Central memory CD8-positive, alpha-beta T cell (primary cell): ENCODE results near the gene CCDC192.

ENCODE experiments used
- ATAC-seq: fragments of 150-1000 bp; cut with Tn5 transposase; replicated peaks from 2 replicates; pipeline ENCODE4 v1.10.0; 2022; ENCODE audit warnings: mild to moderate bottlenecking, moderate FRiP score, moderate number of reproducible peaks; ENCODE audit not compliant: poor library complexity, severe bottlenecking; ENCODE audit errors: extremely low read depth
- DNase-seq, 2 donors: peaks; one replicate each; pipeline ENCODE4 v3.0.0; 2021; ENCODE audit warnings: low spot score in 2 of 2
- H3K27ac Mint-ChIP-seq: one replicate; pipeline ENCODE4 v1.8.0; 2022; ENCODE audit warnings: low read depth, mild to moderate bottlenecking, moderate library complexity, mixed read lengths
- H3K27me3 Mint-ChIP-seq: one replicate; pipeline ENCODE4 v1.8.0; 2022; ENCODE audit warnings: mixed read lengths
- H3K36me3 Mint-ChIP-seq: one replicate; pipeline ENCODE4 v1.8.0; 2022; ENCODE audit warnings: mild to moderate bottlenecking, moderate library complexity, mixed read lengths; ENCODE audit not compliant: insufficient read depth
- H3K4me1 Mint-ChIP-seq: one replicate; pipeline ENCODE4 v1.8.0; 2022; ENCODE audit warnings: mixed read lengths
- H3K4me3 Mint-ChIP-seq: one replicate; pipeline ENCODE4 v1.8.0; 2022; ENCODE audit warnings: mild to moderate bottlenecking, moderate library complexity, mixed read lengths
- H3K9me3 Mint-ChIP-seq: one replicate; pipeline ENCODE4 v1.8.0; 2022; ENCODE audit warnings: mixed read lengths

The CCDC192 gene

DNA sequence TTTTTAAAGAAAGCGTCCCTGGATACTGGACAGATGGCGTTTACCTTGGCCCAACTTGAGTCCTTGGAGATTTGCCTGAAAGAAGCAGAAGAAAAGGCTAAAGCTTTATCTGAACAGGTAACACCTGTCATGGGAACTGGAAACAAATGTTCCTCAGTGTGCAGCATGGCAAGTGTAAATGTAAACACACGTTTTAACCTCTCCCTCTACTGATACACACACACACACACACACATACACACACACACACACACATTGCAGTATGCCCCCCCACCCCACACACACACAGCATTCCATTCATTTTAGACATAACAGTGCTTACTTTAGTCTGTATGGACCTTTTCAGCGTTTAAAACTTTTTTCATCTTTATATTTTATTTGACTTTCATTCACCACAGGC, 51.1 kb downstream of the CCDC192 start:
- DNase-seq = no peak
- ATAC-seq = no peak
- Mint-ChIP-seq H3K9me3 (no peaks in the 10 kb centered on the region), H3K27ac (no peak overlapping the region), H3K27me3 (no peaks in the 10 kb centered on the region), H3K36me3 (no peaks in the 10 kb centered on the region), H3K4me1 (no peaks in the 10 kb centered on the region), H3K4me3 (no peak overlapping the region)

DNA sequence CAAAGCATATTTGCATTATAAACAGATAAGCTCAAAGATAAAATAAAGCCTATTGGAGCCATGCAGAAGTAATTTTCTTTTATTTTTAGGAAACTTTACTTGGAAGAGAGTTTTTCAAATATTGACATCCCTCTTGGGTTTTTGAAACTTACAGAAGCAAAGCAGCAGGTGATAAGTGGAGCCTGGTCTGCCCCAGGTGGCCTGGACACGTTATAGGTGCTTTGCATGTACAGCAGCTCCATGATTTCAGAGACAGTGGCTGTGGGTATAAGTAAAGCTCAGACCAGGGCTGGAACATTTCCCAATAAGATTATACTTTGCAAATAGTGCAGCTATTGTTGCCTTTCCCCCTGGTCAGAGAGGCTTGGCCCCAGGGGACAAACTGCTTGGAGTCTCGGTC, 51.5 kb downstream of the CCDC192 start:
- Mint-ChIP-seq H3K36me3 (no peaks in the 10 kb centered on the region), H3K27me3 (no peaks in the 10 kb centered on the region), H3K27ac (no peak overlapping the region), H3K9me3 (no peaks in the 10 kb centered on the region), H3K4me3 (no peak overlapping the region), H3K4me1 (no peaks in the 10 kb centered on the region)
- ATAC-seq (no peak), DNase-seq (no peak)

GRCh38 chr5:127757576-127757975, 54.4 kb downstream of the CCDC192 start:
- H3K36me3 Mint-ChIP-seq = no peaks in the 10 kb centered on the region
- DNase-seq = no peak
- H3K27me3 Mint-ChIP-seq = no peaks in the 10 kb centered on the region
- ATAC-seq = no peak
- no peaks in the 10 kb centered on the region for H3K9me3 Mint-ChIP-seq
- H3K27ac Mint-ChIP-seq = no peak overlapping the region
- no peaks in the 10 kb centered on the region for H3K4me1 Mint-ChIP-seq
- H3K4me3 Mint-ChIP-seq = no peak overlapping the region

- ATAC-seq = no peak
- H3K4me1 Mint-ChIP-seq = no peaks in the 10 kb centered on the region
- H3K4me3 Mint-ChIP-seq = no peak overlapping the region
Observed at GRCh38 chr5:127758766-127759283, 55.6 kb downstream of the CCDC192 start.

GRCh38 chr5:127761869-127762268, 58.7 kb downstream of the CCDC192 start:
- Mint-ChIP-seq H3K9me3 (no peaks in the 10 kb centered on the region), H3K4me1 (no peaks in the 10 kb centered on the region), H3K27ac (no peak overlapping the region), H3K27me3 (peaks cover 8% of the 10 kb centered on the region), H3K4me3 (no peak overlapping the region), H3K36me3 (no peaks in the 10 kb centered on the region)
- DNase-seq = no peak
- ATAC-seq = no peak

More at GRCh38 chr5:127758766-127759283, 55.6 kb downstream of the CCDC192 start:
- Mint-ChIP-seq H3K27me3 (no peaks in the 10 kb centered on the region), H3K9me3 (no peaks in the 10 kb centered on the region), H3K27ac (no peak overlapping the region), H3K36me3 (no peaks in the 10 kb centered on the region)
- DNase-seq = no peak

GRCh38 chr5:127762412-127762811, 59.2 kb downstream of the CCDC192 start:
- Mint-ChIP-seq H3K4me3 (no peak overlapping the region), H3K36me3 (no peaks in the 10 kb centered on the region), H3K4me1 (no peaks in the 10 kb centered on the region), H3K27me3 (peaks cover 10% of the 10 kb centered on the region), H3K27ac (no peak overlapping the region), H3K9me3 (no peaks in the 10 kb centered on the region)
- no peak for ATAC-seq
- DNase-seq = no peak

DNA sequence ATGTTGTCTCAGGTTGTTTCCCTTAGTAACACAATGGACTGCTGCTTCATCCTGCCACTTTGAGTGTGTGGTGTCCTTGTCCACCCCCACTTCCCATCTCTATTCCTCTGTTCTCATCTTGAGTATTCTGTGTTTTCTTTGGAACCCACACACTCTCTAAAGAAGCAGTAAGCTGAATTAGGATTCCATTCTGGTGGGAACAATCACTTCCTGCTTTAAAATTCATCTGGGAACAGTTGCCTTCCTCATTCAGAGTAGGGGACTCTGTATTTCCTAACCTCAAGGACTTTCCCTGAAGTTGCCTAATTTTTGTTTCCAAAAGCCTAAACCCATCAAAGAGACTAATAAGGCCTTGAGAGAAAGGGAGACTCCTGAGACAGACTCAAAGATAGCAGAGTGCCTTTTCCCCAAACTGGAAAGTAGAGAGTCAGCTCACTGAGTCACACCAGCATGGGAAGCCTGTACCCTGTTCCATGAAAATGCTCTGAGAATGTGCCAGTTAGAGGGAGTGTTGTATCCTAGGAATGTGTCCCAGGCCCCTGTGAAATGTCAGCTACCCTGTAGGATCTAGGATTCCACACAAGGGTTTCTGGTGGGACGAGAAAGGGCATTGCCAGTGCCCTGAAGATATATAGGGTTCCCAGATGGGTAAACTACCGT, 63.6 kb downstream of the CCDC192 start:
- Mint-ChIP-seq H3K27me3 (peaks cover 33% of the 10 kb centered on the region), H3K4me3 (no peak overlapping the region), H3K36me3 (no peaks in the 10 kb centered on the region), H3K4me1 (no peaks in the 10 kb centered on the region), H3K27ac (no peak overlapping the region), H3K9me3 (no peaks in the 10 kb centered on the region)
- DNase-seq (no peak), ATAC-seq (no peak)

DNA sequence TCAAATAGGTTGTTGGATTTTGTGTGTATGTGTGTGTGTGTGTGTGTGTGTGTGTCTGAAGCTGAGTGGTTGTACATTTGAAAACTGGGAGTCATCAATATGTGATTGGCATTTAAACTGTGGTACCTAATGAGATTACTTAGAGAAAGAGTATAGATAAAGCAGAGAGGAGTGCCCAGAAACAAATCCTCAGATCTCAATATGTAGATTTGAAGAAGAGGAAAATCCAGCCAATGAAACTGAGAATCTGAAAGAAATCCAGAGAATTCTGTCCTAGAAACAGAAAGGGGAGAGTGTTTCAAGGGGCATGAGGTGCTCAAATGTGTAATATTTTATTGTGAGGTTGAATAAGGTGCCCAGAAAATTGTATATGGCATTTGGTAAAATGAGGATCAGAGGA, 66.2 kb downstream of the CCDC192 start:
- Mint-ChIP-seq H3K4me1 (no peaks in the 10 kb centered on the region), H3K27ac (no peak overlapping the region), H3K9me3 (no peaks in the 10 kb centered on the region), H3K27me3 (peaks cover 33% of the 10 kb centered on the region), H3K4me3 (no peak overlapping the region), H3K36me3 (no peaks in the 10 kb centered on the region)
- DNase-seq (no peak), ATAC-seq (no peak)

GRCh38 chr5:127770272-127770671, 67.1 kb downstream of the CCDC192 start:
- no peaks in the 10 kb centered on the region for H3K36me3 Mint-ChIP-seq
- DNase-seq (no peak), ATAC-seq (no peak)
- no peaks in the 10 kb centered on the region for H3K4me1 Mint-ChIP-seq
- peaks cover 33% of the 10 kb centered on the region for H3K27me3 Mint-ChIP-seq
- no peak overlapping the region for H3K4me3 Mint-ChIP-seq
- no peaks in the 10 kb centered on the region for H3K9me3 Mint-ChIP-seq
- no peak overlapping the region for H3K27ac Mint-ChIP-seq

DNA sequence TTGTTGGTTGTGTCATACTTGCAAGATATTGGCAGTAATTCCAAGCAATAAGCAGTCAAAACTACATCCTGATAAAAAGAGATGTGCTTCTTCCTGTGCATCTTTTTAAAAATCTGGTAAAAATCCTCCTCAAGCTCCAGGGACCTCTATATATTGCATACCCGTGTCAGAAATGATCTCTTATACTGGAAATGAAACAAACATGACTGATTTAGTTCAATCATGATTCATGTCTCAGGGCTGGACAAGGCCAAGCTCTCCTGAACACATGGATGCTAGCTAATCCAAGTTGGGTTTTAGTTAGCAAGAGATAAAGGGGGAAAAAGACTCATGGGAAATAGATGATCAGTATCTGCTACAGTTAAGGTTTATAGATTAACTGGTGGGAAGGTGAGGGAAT, 69.3 kb downstream of the CCDC192 start:
- Mint-ChIP-seq H3K9me3 (no peaks in the 10 kb centered on the region), H3K27me3 (peaks cover 23% of the 10 kb centered on the region), H3K36me3 (no peaks in the 10 kb centered on the region), H3K4me3 (no peak overlapping the region), H3K27ac (no peak overlapping the region), H3K4me1 (no peaks in the 10 kb centered on the region)
- DNase-seq (no peak), ATAC-seq (no peak)

DNA sequence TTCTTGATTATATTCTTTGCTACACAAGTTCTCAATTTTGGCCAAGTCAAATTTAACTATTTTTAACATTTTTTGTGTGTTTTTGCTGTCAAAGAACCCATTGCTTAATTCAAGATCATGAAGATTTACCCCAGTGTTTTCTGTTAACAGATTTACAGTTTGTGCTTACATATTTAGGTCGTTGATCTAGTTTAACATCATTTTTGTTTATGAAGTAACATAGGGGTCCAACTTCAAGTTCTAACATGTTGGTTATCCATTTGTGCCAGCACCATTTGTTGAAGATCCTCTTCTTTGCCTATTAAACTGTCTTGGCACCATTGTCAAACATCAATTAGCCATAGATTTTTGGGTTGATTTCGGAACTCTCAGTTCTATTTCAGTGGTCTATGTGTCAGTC, 71.0 kb downstream of the CCDC192 start:
- Mint-ChIP-seq H3K4me3 (no peak overlapping the region), H3K27me3 (peaks cover 16% of the 10 kb centered on the region), H3K36me3 (no peaks in the 10 kb centered on the region), H3K4me1 (no peaks in the 10 kb centered on the region), H3K27ac (no peak overlapping the region), H3K9me3 (no peaks in the 10 kb centered on the region)
- DNase-seq (no peak), ATAC-seq (no peak)

DNA sequence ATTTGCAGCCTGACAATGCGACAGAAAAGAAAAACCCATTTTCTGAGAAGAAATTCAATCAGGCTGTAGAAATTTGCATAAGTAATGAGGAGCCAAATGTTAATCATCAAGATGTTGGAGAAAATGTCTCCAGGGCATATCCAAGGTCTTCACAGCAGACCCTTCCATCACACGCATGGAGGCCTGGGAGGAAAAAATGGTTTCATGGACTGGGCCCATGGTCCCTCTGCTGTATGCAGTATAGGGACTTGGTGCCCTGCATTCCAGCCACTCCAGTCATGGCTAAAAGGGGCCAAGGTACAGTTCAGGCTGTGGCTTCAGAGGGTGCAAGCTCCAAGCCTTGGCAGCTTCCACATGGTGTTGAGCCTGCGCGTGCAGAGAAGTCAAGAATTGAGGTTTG, 73.3 kb downstream of the CCDC192 start:
- ATAC-seq (no peak), DNase-seq (no peak)
- H3K27ac Mint-ChIP-seq = no peak overlapping the region
- H3K9me3 Mint-ChIP-seq = no peaks in the 10 kb centered on the region
- H3K4me1 Mint-ChIP-seq = no peaks in the 10 kb centered on the region
- no peaks in the 10 kb centered on the region for H3K36me3 Mint-ChIP-seq
- no peak overlapping the region for H3K4me3 Mint-ChIP-seq
- peaks cover under 1% of the 10 kb centered on the region for H3K27me3 Mint-ChIP-seq

DNA sequence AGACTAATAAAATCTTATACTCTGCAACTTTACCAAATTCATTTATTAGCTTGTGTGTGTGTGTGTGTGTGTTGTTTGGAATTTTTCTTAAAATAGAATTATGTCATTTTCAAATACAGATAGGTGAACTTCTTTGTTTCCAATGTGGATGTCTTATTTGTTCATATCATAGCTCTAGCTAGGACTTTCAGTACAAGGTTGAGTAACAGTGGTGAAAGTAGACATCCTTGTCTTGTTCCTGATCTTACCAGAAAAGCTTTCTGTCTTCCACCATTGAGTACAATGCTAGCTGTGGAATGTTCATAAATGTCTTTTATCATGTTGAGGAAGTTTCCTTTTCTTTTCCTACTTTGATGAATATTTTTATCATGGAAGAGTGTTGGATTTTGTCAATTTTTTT, 74.8 kb downstream of the CCDC192 start:
- ATAC-seq (no peak), DNase-seq (no peak)
- Mint-ChIP-seq H3K9me3 (no peaks in the 10 kb centered on the region), H3K27ac (no peak overlapping the region), H3K4me1 (no peaks in the 10 kb centered on the region), H3K36me3 (no peaks in the 10 kb centered on the region), H3K4me3 (no peak overlapping the region), H3K27me3 (no peaks in the 10 kb centered on the region)
